Keratinocyte (primary cell): ENCODE measurements around the gene CRTC3. TPM values are rescaled to one million over a fixed set of nuclear protein-coding genes. Genes with fewer than 3 reads are reported as not detected.

Experiments
- DNase-seq: peaks from one replicate; pipeline ENCODE4 v3.0.0-alpha.2; 2011; ENCODE audit warnings: low read depth, missing footprints, low spot score
- FAIRE-seq: peaks from 2 replicates; lab custom pipeline; 2011; peaks lifted over from hg19 to GRCh38; lab: Jason Lieb, UNC
- H2AFZ ChIP-seq: 2 replicates; pipeline ENCODE4 v1.6.0; 2012; ENCODE audit warnings: low read length, control low read depth, inconsistent platforms; ENCODE audit not compliant: control insufficient read depth
- H3K27ac ChIP-seq: 2 replicates; pipeline ENCODE4 v1.5.1; 2011; ENCODE audit warnings: low read length; ENCODE audit not compliant: control insufficient read depth, insufficient read depth
- H3K27me3 ChIP-seq: 3 replicates; pipeline ENCODE4 v1.6.0; 2011; ENCODE audit warnings: low read length; ENCODE audit not compliant: control insufficient read depth, insufficient read depth; ENCODE audit errors: extremely low read depth
- H3K36me3 ChIP-seq, 2 experiments: 2 replicates in 1 of 2; 3 replicates in 1 of 2; pipeline ENCODE4 v1.5.1; 2011; ENCODE audit warnings: low read length in 2 of 2, mild to moderate bottlenecking in 1 of 2; ENCODE audit not compliant: control insufficient read depth in 2 of 2, insufficient read depth in 2 of 2; ENCODE audit errors: extremely low read depth in 1 of 2
- H3K4me1 ChIP-seq: 3 replicates; pipeline ENCODE4 v1.5.1; 2011; ENCODE audit warnings: low read length; ENCODE audit not compliant: control insufficient read depth, insufficient read depth; ENCODE audit errors: extremely low read depth
- H3K4me2 ChIP-seq: 3 replicates; pipeline ENCODE4 v1.6.0; 2011; ENCODE audit warnings: low read depth, low read length; ENCODE audit not compliant: control insufficient read depth, insufficient read depth; ENCODE audit errors: extremely low read depth
- H3K4me3 ChIP-seq, 3 experiments: fragments of 200-600 bp in 1 of 3; sonication (generic) in 1 of 3; 2 replicates in 2 of 3; 3 replicates in 1 of 3; pipeline ENCODE4 v1.5.1; 2011 to 2016; ENCODE audit warnings: low read length in 3 of 3, mild to moderate bottlenecking in 3 of 3, control low read depth in 2 of 3, inconsistent platforms in 1 of 3, low read depth in 1 of 3, mixed read lengths in 1 of 3, mixed run types in 1 of 3, moderate library complexity in 1 of 3; ENCODE audit not compliant: control insufficient read depth in 2 of 3, insufficient read depth in 2 of 3; ENCODE audit errors: extremely low read depth in 1 of 3
- H3K79me2 ChIP-seq: 2 replicates; pipeline ENCODE4 v1.6.0; 2012; ENCODE audit warnings: low read length; ENCODE audit not compliant: control insufficient read depth, insufficient read depth
- H3K9ac ChIP-seq: 3 replicates; pipeline ENCODE4 v1.6.0; 2011; ENCODE audit warnings: low read length; ENCODE audit not compliant: control insufficient read depth, insufficient read depth; ENCODE audit errors: extremely low read depth
- H3K9me1 ChIP-seq: 3 replicates; pipeline ENCODE4 v1.6.0; 2011; ENCODE audit warnings: low read length; ENCODE audit not compliant: control insufficient read depth, insufficient read depth; ENCODE audit errors: extremely low read depth
- H3K9me3 ChIP-seq: 2 replicates; pipeline ENCODE4 v1.5.1; 2012; ENCODE audit warnings: low read depth, low read length; ENCODE audit not compliant: control insufficient read depth
- H4K20me1 ChIP-seq: 3 replicates; pipeline ENCODE4 v1.6.0; 2011; ENCODE audit warnings: low read length; ENCODE audit not compliant: control insufficient read depth, insufficient read depth; ENCODE audit errors: extremely low read depth
- EZH2 ChIP-seq: IDR thresholded peaks from one replicate; pipeline ENCODE4 v1.6.1; 2012; ENCODE audit warnings: inconsistent platforms, mild to moderate bottlenecking, low read length, moderate library complexity
- dilution Hi-C: fragments of 300-500 bp; cut with MboI; formaldehyde crosslinking; loops from one replicate; pipeline ENCODE4 v1.7.0; 2020; ENCODE audit warnings: low sequenced_read_pairs; ENCODE audit not compliant: extremely low pct_ligation_motif_present
- polyA plus RNA-seq, 5 experiments: library from polyadenylated mRNA; depleted of rRNA in 3 of 5; stranded (reverse) in 3 of 5; stranded (forward) in 1 of 5; unstranded in 1 of 5; fragments of >200 nt; gene quantifications; 1 replicate in 1 of 5; 2 replicates in 3 of 5; 3 replicates in 1 of 5; pipeline versions ENCODE4 v1.2.1 to v1.2.3, GENCODE V29; 2011 to 2012; ENCODE audit warnings: missing spikeins in 2 of 5, low read depth in 1 of 5, low replicate concordance in 1 of 5
- TF ChIP-seq, protein P1 (sequence below), 3 experiments: IDR thresholded peaks in 1 of 3; conservative IDR thresholded peaks in 1 of 3; optimal IDR thresholded peaks in 1 of 3; 2 replicates in 2 of 3; 3 replicates in 1 of 3; pipeline versions ENCODE3 to v1.5.1; 2011; ENCODE audit warnings: low read length in 3 of 3, mild to moderate bottlenecking in 3 of 3, moderate library complexity in 2 of 3, control low read depth in 1 of 3, inconsistent platforms in 1 of 3; ENCODE audit not compliant: insufficient read depth in 2 of 3; ENCODE audit errors: extremely low read depth in 1 of 3

CRTC3 gene
- polyA plus RNA-seq, 1 donor (not counting 4 experiments of a cell fraction or from before 2014, with no cell fraction given): 11.9 TPM

DNA sequence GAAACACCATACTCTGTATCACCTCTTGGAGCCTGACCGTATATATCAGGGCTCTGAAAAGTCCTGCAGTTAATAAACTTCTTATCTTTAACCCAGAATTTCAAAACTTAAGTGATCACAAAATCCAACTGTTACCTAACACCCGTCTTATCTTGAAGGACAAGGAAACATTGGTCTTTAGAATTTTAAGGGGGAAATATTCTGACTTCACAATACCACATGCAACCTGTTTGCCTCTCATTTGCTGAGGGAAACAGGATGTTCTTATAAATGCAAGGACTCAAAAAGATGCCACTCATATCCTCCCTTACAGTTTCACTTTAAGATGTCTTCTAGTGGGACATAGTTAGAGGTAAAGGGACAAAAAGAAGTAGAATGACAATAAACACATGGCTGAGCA lies 67.9 kb downstream of the CRTC3 start:
- Histone ChIP-seq H2AFZ (no peak overlapping the region), H3K4me2 (no peak overlapping the region), H3K36me3 (peaks cover 5 to 8% of the 10 kb centered on the region in 2 experiments), H3K27ac (no peak overlapping the region), H3K9me1 (no peaks in the 10 kb centered on the region), H3K9ac (no peak overlapping the region), H3K4me1 (peaks cover 10% of the 10 kb centered on the region), H3K79me2 (no peaks in the 10 kb centered on the region), H3K27me3 (no peaks in the 10 kb centered on the region), H4K20me1 (no peaks in the 10 kb centered on the region), H3K9me3 (no peaks in the 10 kb centered on the region), H3K4me3 (no peak overlapping the region)
- no peak for FAIRE-seq
- TF ChIP-seq, protein P1, sequence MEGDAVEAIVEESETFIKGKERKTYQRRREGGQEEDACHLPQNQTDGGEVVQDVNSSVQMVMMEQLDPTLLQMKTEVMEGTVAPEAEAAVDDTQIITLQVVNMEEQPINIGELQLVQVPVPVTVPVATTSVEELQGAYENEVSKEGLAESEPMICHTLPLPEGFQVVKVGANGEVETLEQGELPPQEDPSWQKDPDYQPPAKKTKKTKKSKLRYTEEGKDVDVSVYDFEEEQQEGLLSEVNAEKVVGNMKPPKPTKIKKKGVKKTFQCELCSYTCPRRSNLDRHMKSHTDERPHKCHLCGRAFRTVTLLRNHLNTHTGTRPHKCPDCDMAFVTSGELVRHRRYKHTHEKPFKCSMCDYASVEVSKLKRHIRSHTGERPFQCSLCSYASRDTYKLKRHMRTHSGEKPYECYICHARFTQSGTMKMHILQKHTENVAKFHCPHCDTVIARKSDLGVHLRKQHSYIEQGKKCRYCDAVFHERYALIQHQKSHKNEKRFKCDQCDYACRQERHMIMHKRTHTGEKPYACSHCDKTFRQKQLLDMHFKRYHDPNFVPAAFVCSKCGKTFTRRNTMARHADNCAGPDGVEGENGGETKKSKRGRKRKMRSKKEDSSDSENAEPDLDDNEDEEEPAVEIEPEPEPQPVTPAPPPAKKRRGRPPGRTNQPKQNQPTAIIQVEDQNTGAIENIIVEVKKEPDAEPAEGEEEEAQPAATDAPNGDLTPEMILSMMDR (optimal IDR thresholded peaks at IDR 0.05 in 1 of 3, IDR thresholded peaks at IDR 0.05 in 1 of 3, conservative IDR thresholded peaks at IDR 0.05 in 1 of 3; ENCODE audit: extremely low read depth in 1 of 3, insufficient read depth in 2 of 3, low read length in 3 of 3): no peak
- TF ChIP-seq EZH2: no peak
- DNase-seq: no peak
- dilution Hi-C loops: no loop called here

DNA sequence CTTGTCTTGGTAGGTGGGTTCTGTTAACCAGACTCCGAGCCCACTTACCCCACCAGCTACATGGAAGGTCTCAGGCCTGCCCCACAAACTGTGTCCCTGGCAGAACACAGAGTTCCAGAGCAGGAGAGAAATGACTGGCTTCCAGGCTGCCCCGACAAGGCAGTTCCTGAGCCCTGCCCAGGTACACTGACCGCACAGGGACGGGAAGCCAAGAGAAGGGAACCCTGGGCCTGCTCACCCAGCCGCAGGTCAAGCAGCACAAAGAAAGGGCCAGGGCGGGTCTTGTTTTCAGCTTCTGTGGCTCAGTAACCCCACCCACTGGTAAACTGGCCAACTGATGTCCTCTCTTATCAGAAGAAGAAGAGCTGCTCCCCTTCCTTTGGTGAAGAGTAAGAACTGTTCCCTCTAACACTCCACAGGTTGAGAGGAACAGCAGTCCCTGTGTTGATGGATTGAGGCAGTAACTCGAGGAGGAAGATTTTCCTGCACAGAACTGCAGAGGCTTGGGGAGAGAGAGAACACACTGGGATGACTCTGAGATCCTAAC lies 68.4 kb downstream of the CRTC3 start:
- DNase-seq (no peak), FAIRE-seq (no peak)
- H4K20me1 ChIP-seq: no peaks in the 10 kb centered on the region
- H3K36me3 ChIP-seq: peaks cover 5 to 8% of the 10 kb centered on the region in 2 experiments
- H3K79me2 ChIP-seq: no peaks in the 10 kb centered on the region
- no peaks in the 10 kb centered on the region for H3K9me3 ChIP-seq
- dilution Hi-C loops: no loop called here
- no peak overlapping the region for H3K4me2 ChIP-seq
- no peak overlapping the region for H3K9ac ChIP-seq
- no peak overlapping the region for H3K27ac ChIP-seq
- H3K27me3 ChIP-seq: no peaks in the 10 kb centered on the region
- no peaks in the 10 kb centered on the region for H3K9me1 ChIP-seq
- no peak overlapping the region for H3K4me3 ChIP-seq
- H3K4me1 ChIP-seq: peaks cover 10% of the 10 kb centered on the region
- no peak overlapping the region for H2AFZ ChIP-seq
- TF ChIP-seq, protein P1 (optimal IDR thresholded peaks at IDR 0.05 in 1 of 3, IDR thresholded peaks at IDR 0.05 in 1 of 3, conservative IDR thresholded peaks at IDR 0.05 in 1 of 3; ENCODE audit: extremely low read depth in 1 of 3, insufficient read depth in 2 of 3, low read length in 3 of 3): no peak
- TF ChIP-seq EZH2: no peak
